Bronchial epithelial cell (primary cell): Measurements from ENCODE around the gene SUGCT. TPM values are rescaled to one million over a fixed set of nuclear protein-coding genes. Genes with fewer than 3 reads are reported as not detected.
"Not testable (repeated sequence)": the region's sequence is repeated elsewhere in the genome, so short reads cannot be mapped to it uniquely, and the experiment has no call there.

ENCODE experiments used
- DNase-seq: peaks from one replicate; pipeline ENCODE4 v3.0.0-alpha.2; 2010; ENCODE audit warnings: low read depth
- FAIRE-seq: peaks from 2 replicates; lab custom pipeline; 2011; peaks lifted over from hg19 to GRCh38; lab: Jason Lieb, UNC
- H3K27me3 ChIP-seq: 2 replicates; pipeline ENCODE4 v1.5.1; 2011; ENCODE audit warnings: low read length; ENCODE audit not compliant: control insufficient read depth, insufficient read depth
- H3K36me3 ChIP-seq: 2 replicates; pipeline ENCODE4 v1.5.1; 2011; ENCODE audit warnings: low read length; ENCODE audit not compliant: control insufficient read depth, insufficient read depth
- H3K4me3 ChIP-seq: 2 replicates; pipeline ENCODE4 v1.5.1; 2011; ENCODE audit warnings: mild to moderate bottlenecking, low read depth, low read length, control low read depth
- CTCF ChIP-seq: IDR thresholded peaks from 2 replicates; pipeline ENCODE4 v1.5.1; 2011; ENCODE audit warnings: mild to moderate bottlenecking, moderate library complexity, low read length, control low read depth, inconsistent platforms; ENCODE audit not compliant: insufficient read depth, severe bottlenecking
- total RNA-seq: library from RNA; depleted of rRNA; stranded (reverse); fragments of >200 nt; gene quantifications from 2 replicates; pipeline ENCODE4 v1.2.1, GENCODE V29; 2014

The SUGCT gene
- total RNA-seq, 1 donor from 2014 or later, result 7.4 TPM

GRCh38 chr7:40403703-40404476, 269.1 kb downstream of the SUGCT start:
- DNase-seq, result no peak
- Histone ChIP-seq H3K4me3 (no peak overlapping the region), H3K36me3 (no peaks in the 10 kb centered on the region), H3K27me3 (no peaks in the 10 kb centered on the region)
- FAIRE-seq, result no peak
- TF ChIP-seq CTCF, result no peak

GRCh38 chr7:40405991-40406390, 271.2 kb downstream of the SUGCT start:
- Histone ChIP-seq H3K27me3 (no peaks in the 10 kb centered on the region), H3K4me3 (no peak overlapping the region), H3K36me3 (no peaks in the 10 kb centered on the region)
- DNase-seq (no peak), FAIRE-seq (no peak)
- TF ChIP-seq CTCF, result no peak

- no peak overlapping the region for H3K4me3 ChIP-seq
- DNase-seq, result no peak
- no peak for TF ChIP-seq CTCF
- no peaks in the 10 kb centered on the region for H3K36me3 ChIP-seq
- no peaks in the 10 kb centered on the region for H3K27me3 ChIP-seq
- no peak for FAIRE-seq
Measured at GRCh38 chr7:40412323-40412722, 277.5 kb downstream of the SUGCT start.

GRCh38 chr7:40414704-40415103, 279.9 kb downstream of the SUGCT start:
- DNase-seq, H3K36me3 ChIP-seq, FAIRE-seq, H3K4me3 ChIP-seq, H3K27me3 ChIP-seq: not testable (repeated sequence)

GRCh38 chr7:40418448-40418847, 283.6 kb downstream of the SUGCT start:
- no peak for TF ChIP-seq CTCF
- Histone ChIP-seq H3K36me3 (no peaks in the 10 kb centered on the region), H3K4me3 (no peak overlapping the region), H3K27me3 (no peaks in the 10 kb centered on the region)
- DNase-seq, result no peak
- no peak for FAIRE-seq

GRCh38 chr7:40418983-40419382, 284.2 kb downstream of the SUGCT start:
- TF ChIP-seq CTCF, result no peak
- no peaks in the 10 kb centered on the region for H3K27me3 ChIP-seq
- no peak for DNase-seq
- no peaks in the 10 kb centered on the region for H3K36me3 ChIP-seq
- FAIRE-seq, result no peak
- no peak overlapping the region for H3K4me3 ChIP-seq
